Activated T-cell treated with anti-CD3 and anti-CD28 coated beads, Interleukin-2, amount 50 U/mL, for 48 hours (primary cell): ENCODE data around the gene RMDN2.
"Not testable (repeated sequence)": the region's sequence is repeated elsewhere in the genome, so short reads cannot be mapped to it uniquely, and the experiment has no call there.

Experiments used
- DNase-seq, 2 experiments: peaks; one replicate each; pipeline ENCODE4 v3.0.0-alpha.2; 2020

Gene RMDN2

DNA sequence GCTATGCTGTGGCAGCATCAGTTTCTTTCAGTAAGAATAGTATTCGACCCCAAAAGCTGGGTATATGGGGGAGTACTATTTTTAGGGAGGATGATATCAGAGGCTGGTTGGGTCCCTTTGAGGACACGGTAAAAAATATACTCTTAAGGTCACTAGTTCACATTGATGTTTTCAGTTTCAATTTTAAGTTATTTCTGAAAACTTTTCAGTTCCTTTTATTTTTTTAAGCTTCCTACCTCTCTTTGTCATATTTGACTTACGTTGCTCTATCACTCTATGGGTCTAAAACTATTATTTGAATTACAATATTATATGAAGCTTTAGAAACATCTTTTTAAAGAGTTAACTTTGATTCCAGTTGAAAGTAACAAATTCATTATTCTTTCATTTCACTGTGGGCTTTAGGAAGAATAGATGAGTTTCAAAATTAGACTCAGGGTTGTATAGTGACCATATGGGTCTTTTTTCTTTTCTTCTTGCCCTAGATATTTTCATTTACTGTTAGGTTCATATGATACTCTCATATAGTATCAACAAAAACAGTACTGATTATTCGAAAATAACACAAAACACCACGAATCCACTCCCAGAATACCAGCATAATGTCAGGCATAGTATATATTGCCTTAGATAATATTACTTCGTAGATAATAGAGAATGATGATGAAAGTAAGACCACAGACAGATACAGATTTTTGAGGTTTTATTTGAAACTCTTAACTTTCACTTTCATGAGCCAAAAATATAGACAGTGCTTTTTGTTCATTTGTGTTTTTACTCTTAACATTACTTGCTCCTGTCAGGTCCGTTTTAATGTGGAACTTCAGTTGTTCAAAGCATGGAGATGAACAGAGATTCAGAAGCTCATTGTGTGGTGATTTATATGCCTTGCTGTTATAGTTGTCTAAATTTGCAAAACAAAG is 9.8 kb downstream of the RMDN2 start:
- no peak for DNase-seq

DNA sequence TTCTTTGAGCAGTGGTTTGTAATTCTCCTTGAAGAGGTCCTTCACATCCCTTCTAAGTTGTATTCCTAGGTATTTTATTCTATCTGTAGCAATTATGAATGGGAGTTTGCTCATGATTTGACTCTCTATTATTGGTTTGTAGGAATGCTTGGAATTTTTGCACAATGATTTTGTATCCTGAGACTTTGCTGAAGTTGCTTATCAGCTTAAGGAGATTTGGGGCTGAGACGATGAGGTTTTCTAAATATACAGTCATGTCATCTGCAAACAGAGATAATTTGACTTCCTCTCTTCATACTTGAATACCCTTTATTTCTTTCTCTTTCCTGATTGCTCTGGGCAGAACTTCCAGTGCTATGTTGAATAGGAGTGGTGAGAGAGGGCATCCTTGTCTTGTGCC is 12.5 kb downstream of the RMDN2 start:
- DNase-seq = not testable (repeated sequence)

DNA sequence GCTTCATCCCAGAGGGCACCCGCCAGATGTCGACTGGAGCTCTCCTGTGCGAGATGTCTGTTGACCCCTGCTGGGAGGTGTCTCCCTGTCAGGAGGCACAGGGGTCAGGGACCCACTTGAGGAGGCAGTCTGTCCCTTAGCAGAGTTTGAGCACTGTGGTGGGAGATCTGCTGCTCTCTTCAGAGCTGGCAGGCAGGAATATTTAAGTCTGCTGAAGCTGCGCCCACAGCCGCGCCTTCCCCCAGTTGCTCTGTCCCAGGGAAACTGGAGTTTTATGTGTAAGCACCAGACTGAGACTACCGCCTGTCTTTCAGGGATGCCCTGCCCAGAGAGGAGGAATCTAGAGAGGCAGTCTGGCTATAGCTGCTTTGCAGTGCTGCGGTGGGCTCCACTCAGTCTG is 16.2 kb downstream of the RMDN2 start:
- DNase-seq = not testable (repeated sequence)

DNA sequence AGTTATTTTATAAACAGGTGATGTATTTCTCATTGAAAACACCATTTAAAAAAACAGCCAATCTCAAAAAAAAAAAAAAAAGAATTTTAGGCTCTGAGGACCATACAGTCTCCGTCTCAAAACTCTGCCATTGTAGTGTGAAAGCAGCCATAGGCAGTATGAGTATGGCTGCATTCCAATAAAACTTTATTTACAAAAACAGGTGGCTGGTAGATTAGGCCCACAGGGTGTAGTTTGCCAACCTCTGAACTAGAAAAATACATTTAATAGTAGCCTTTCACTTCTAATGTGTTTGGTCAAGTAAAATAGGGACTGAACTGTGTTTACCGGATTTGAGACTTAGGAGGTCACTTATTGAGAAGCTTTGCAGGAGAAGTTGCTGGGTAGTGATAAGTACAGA is 19.2 kb downstream of the RMDN2 start:
- DNase-seq = no peak

DNA sequence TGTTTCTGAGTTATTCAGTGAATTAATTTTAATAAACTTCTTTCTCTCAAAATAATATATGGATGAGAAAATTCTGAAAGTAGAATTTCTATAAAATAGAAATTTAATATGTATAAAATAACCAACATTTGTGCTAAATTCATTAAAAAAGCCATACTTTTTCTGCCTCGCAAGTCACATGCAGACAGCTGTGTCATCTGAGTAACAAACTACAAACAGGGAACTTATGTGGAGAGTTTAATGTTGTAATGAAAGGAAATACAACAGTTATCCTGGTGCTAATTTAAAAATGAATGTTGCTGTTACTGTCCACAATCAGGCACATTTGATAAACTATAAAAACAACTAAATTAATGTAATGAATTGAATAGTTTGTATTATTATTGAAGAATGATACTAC is 22.2 kb downstream of the RMDN2 start:
- DNase-seq = no peak

DNA sequence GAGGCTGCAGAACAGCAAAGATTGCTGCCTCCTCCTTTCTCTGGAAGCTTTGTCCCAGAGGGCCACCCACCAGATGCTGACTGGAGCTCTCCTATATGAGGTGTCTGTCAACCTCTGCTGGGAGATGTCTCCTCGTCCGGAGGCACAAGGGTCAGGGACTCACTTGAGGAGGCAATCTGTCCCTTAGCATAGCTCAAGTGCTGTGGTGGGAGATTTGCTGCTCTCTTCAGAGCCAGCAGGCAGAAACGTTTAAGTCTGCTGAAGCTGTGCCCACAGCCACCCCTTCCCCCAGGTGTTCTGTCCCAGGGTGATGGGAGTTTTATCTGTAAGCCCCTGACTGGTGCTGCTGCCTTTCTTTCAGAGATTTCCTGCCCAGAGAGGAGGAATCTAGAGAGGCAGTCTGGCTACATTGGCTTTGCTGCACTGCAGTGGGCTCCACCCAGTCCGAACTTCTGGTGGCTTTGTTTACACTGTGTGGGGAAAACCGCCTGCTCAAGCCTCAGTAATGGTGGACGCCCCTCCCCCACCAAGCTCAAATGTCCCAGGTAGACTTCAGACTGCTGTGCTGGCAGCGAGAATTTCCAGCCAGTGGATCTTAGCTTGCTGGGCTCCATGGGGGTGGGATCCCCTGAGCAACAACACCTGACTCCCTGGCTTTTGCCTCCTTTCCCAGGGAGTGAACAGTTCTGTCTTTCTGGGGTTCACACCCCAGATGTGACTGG is 37.1 kb downstream of the RMDN2 start:
- DNase-seq = not testable (repeated sequence)

DNA sequence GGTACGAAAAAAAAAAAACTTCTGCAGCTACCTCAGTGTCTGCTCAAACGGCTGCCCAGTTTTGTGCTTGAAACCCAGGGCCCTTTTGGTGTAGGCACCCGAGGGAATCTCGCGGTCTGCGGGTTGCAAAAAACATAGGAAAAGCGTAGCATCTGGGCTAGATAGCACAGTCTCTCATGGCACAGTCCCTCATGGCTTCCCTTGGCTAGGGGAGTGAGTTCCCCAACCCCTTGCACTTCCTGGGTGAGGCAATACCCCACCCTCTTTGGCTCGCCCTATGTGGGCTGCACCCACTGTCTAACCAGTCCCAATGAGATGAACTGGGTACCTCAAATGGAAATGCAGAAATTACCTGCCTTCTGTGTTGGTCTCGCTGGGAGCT is 37.6 kb downstream of the RMDN2 start:
- DNase-seq = not testable (repeated sequence)

DNA sequence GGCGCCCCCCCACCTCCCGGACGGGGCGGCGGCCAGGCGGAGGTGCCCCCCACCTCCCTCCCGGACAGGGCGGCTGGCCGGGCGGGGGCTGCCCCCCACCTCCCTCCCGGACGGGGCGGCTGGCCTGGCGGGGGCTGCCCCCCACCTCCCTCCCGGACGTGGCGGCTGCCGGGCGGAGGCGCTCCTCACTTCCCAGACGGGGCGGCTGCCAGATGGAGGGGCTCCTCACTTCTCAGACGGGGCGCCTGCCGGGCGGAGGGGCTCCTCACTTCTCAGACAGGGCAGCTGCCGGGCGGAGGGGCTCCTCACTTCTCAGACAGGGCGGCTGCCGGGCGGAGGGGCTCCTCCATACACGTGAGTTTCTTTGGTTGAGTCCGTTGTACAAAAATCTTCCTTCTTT is 38.8 kb downstream of the RMDN2 start:
- DNase-seq = not testable (repeated sequence)

DNA sequence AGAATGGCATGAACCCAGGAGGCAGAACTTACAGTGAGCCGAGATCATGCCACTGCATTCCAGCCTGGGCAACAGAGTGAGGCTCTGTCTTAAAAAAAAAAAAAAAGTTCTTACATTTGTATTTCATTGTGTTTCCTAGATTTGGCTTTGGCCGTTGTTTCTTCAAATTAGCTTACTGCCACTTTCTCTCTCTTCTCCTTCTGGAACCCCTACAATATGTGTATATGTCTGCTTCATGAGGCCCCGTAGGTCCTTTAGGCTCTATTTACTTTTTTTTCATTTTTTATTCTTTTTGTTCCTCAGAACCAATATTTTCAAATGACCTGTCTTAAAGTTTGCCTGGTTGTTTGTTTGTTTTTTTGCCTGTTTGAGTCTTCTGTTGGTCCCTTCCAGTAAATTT is 41.2 kb downstream of the RMDN2 start:
- DNase-seq = no peak

DNA sequence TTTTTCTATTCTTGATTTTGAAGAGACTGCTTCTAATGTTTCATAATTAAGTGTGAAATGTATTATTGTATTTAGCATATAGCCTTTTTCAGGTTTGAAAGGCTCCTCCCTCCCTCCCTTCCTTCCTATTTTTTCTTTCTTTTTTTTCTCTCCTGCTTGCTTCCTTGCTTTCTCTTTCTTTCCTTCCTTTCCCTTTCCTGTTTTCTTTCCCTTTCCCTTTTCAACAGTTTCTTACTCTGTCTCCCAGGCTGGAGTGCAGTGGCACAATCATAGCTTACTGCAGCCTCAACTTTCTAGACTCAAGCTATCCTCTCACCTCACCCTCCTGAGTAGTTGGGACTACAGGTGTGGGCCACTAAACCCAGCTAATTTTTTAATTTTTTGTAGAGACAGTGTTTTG is 44.6 kb downstream of the RMDN2 start:
- no peak for DNase-seq

DNA sequence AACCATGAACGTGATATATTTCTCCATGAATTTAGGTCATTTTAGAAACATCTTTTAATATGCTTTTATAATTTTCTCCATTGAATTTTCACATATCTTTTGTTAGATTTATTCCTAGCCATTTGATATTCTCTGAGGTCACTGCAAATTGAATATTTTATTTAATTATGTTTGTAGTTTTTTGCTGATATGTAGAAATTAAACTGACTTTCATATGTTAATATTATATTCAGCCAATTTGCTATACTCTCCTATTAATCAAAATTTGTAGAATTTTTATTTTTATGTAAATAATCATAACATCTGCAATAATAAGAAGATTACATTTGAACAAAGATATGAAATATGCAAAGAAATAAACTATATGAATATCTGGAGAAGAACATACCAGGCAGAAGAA is 46.9 kb downstream of the RMDN2 start:
- no peak for DNase-seq

DNA sequence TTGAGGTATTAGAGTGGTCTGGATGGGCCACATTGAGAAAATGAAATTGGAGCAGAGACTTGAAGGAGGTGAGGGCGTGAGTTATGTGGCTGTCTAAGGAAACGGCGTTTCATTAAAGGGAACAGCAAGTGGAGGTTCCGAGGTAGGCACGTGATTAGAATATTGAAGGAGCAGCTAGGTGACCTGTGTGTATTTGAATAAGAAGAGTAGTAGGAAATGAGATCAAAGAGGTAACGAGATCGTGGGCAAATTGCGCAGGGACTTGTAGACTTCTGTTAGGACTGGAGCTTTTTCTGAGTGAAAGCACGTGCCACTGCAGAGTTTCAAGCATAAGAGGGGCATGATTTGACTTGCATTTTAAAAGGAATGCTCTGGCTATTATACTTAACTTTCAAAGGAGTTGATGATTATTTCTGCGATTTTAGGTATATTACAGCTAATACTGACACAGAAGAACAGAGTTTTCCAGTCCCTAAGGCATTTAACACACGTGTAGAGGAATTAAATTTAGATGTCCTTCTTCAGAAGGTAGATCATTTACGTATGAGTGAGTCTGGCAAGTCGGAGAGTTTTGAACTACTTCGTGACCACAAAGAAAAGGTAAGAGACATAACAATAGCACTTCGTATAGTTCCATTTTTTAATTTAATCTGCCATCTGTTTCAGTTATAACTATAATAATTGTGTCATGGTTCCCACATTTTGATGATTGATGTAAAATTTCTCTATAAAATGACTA is 48.7 kb downstream of the RMDN2 start:
- DNase-seq = no peak

DNA sequence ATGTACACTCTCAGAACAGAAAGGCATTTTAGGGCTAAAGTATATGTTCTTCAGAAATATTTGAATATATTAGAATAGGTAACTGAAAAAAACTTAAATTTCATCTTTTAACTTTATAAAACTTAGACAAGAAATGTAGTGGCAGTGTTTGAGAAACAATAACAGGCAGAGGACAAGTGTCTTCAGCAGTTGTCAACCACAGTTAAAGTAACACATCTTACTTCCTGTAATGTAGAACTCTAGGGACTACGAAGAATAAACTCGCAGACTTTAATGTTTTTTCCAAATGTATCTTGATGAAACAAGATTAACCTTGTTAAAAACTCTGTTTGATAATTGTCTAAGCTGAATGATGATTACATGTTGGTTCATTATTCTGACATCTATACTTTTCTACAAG is 50.7 kb downstream of the RMDN2 start:
- no peak for DNase-seq

DNA sequence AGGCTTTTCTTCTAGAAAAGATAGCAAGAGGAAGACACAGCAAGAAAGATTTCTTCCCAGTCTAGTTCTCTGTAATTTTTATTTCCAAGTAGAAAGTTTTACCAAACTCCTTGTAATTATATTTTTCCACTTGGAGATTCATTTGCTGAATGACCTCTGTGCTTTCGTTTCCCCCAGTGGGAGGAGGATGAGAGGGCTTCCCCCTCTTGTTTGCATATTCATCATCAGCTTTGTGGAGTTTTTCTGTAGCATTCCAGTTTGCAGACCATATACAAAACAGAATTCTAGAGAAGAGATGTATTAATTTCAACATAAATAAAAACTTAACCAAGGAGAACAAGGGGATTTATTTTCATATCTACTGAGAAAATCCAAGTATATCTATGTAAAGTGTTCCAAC is 51.3 kb downstream of the RMDN2 start:
- no peak for DNase-seq

DNA sequence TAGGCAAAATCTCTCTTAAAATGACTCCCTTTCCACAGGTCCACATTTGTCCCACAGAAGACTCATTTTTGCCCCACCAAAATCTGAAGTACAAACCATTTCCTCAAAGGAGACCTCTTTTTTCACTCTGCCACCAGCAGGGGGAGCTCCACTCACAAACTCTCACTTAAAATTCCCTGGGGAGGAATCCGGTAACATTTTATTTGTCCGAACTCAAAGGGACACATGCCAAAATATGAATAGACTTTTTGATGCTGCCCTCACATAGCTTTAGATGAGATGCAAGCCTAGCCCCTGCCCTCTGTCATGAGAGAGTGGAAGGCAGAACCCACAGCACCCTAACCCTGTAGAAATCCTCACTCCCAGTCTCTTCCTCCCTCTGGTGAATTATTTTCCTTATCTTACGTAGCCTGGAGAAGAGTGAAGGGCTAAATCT is 57.1 kb downstream of the RMDN2 start:
- peak; percentile 74 to 75 for DNase-seq

DNA sequence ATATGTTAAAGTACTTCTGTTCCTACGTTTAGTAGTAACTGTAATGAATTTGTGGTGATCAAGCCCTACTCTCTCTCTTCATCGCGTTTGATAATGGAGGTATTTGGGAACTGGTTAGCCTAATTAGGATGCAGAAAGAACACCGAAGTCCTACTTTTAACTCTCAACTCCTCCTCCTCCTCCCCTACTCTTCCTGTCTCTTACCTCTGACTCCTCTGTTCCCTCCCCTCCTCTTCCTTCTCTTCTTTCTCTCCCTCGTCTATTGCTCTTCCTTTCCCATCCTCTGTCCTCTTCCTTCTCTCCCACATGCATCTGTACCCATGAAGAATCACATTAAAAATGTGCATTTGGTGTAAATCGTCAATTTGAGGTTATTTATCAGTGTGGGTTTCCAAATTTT is 57.8 kb downstream of the RMDN2 start:
- DNase-seq = no peak

DNA sequence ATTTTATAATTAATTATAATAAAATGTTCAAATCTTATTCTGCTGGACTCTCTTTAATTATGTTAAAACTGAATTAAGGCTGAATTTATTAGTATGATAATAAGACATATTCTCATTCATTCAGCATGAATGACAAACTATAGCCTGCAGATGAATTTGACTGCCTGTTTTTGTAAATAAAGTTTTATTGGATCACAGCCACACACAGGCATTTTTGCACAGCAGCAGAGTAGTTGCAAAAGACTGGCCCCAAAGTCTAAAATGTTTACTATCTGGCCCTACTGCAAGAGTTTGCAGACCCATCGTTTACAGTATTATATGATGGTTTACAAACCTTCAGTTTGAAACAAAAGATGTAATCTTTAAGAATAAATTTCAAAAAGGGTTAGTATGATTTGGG is 58.6 kb downstream of the RMDN2 start:
- no peak for DNase-seq

DNA sequence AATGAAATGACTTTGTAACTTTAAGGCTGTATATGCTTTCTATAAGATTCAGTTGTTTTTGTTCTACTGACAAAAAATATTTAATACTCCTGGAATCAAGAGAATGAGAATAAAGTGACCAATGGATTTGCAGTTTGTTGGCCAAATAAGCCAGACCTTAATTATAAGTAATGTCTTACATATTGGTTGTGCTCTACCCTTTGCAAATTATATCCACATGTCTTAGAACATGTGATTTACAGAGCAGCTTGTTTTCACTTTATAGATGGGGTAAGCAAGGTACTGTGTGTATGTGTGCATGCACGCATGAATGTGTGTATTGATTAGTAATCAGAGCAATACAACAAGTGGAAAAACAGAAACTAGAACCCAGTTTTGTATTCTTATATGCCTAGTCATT is 59.1 kb downstream of the RMDN2 start:
- DNase-seq = no peak

DNA sequence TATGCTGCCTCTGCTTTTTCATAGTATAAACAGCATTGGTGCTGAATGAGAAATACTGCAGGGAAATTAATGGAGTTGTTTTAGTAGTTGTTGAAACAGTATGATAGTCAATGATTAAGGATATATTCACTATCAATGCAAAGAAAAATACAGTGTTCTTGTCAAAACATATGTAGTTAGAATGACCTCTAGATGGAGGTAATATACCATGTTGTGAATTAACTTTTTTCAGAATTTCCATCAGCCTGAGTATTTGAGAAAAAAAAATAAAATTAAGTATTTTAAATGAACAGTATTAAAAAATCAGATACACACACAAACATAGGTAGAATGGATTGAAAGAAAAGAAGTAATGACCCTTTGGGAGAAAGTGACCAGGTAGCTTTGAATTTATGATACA is 59.5 kb downstream of the RMDN2 start:
- no peak for DNase-seq

DNA sequence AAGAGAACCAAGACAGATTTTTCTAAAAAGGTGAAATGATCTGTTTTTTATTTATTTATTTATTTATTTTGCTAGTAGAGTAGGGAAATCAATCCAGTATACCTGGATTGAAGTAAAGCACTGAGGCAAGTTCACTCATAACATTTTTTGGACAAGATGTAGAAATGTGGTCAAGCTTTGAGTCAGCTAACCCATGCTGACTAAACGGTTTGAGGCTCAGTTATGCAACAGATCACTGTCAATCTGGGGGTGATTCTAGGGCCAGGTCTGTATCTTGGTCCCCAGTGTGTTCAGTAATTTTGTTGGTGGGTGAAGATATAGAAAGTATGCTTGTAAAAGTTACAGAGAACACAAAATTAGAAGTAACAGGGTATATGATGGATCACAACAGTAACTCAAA is 60.2 kb downstream of the RMDN2 start:
- no peak for DNase-seq

DNA sequence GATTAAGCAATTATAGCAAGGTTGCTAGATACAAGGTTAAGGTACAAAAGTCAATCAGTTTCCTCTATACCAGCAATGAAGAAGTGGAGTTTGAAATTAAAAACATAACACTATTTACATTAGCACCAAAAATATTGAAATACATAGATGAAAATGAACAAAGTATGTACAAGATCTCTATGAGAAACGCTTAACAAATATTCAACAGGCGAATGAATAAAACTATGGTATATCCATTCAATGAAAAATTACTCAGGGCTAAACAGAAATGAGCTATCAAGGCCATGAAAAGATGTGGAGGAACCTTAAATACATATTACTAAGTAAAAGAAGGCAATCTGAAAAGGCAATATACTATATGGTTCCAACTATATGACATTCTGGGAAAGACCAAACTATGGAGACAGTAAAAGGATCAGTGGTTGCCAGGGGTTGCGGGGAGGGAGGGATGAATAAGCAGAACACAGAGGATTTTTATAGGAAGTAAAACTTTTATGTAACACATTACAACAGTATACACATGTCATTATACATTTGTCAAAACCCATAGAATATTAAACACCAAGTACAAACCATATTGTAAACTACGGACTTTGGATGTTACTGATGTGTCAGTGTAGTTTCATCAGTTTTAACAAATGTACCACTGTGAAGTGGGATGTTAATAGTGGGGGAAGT is 62.1 kb downstream of the RMDN2 start:
- no peak for DNase-seq

DNA sequence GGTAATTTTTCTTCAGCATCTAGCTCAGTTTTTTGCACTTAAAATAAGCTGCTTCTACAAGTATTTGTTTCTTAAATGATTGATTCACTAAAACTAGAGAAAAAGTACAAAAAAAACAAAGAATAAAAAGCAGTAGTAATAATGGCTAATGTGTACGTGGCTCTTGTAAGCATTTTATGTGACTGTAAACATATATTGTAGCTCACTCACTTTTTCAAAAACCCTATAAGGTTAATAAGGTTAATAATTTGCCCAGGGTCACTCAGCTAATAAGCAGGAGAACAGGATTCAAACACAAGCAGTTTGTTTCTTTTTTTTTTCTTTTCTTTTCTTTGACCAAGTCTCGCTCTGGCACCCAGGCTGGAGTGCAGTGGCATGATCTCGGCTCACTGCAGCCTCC is 67.5 kb downstream of the RMDN2 start:
- DNase-seq = no peak

DNA sequence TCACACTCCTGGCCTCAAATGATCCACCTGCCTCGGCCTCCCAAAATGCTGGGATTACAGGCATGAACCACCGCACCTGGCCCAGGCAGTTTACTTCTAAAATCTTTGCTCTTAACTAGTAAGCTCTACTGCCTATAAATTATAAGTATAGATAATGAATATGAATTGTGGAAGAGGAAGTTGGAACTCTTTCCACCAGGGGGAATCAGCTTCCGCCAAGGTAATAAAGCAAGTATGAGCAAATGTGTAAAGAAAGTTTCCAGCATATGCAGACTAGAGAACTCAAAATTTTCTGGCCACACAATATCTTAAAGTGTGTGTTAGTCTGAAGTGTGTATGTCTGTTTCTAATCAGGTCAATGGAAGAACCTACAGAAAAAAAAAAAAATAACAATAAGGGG is 68.1 kb downstream of the RMDN2 start:
- DNase-seq = no peak
